Loucy (cell line): ENCODE measurements around the gene CEP43.

Source experiments
- CTCF ChIP-seq: fragments of 200-600 bp; sonication (generic); conservative IDR thresholded peaks from 2 replicates; pipeline ENCODE4 v1.5.1; 2014; ENCODE audit warnings: mild to moderate bottlenecking, antibody characterized with exemption, low read length
- EZH2phosphoT487 ChIP-seq: fragments of 200-600 bp; IDR thresholded peaks from 2 replicates; pipeline ENCODE4 v1.6.1; 2018; ENCODE audit warnings: antibody characterized with exemption, mild to moderate bottlenecking, moderate library complexity, borderline replicate concordance

- TF ChIP-seq CTCF, result no peak
- no peak for TF ChIP-seq EZH2phosphoT487
These were observed 31.2 kb downstream of the CEP43 start for GRCh38 chr6:167030222-167031072.
